H1 (cell line): Measurements from ENCODE around the gene PYY. TPM values are rescaled to one million over a fixed set of nuclear protein-coding genes. Genes with fewer than 3 reads are reported as not detected.

Experiments
- polyA plus RNA-seq, 7 experiments: library from polyadenylated mRNA; depleted of rRNA in 3 of 7; stranded (reverse) in 5 of 7; unstranded in 2 of 7; fragments of >200 nt in 5 of 7; fragments of 200-250 nt in 2 of 7; gene quantifications; 1 replicate in 5 of 7; 2 replicates in 1 of 7; 4 replicates in 1 of 7; pipeline versions ENCODE4 v1.2.1 to v1.2.3, GENCODE V29; 2011 to 2013; ENCODE audit warnings: missing spikeins in 2 of 7, mixed read lengths in 2 of 7
- total RNA-seq: library from RNA; stranded (reverse); fragmentation: NEBNext Ultra II Directional; extraction: Animal tissue kit (Norgen Biotek cat#: 25700); gene quantifications from 2 replicates; pipeline ENCODE4 v1.2.1, GENCODE V29; 2021

Gene PYY
- total and polyA plus RNA-seq, 2 of the 8 experiments (the other 6 are each of a cell fraction or from before 2014, with no cell fraction given): 0.93 to 3.4 TPM

Other genes with a start within 250 kb of the PYY start
- not detected in 2 replicates for gene SOST, start 195.1 kb downstream of the PYY start, total RNA-seq
- 0.08 and 0.25 TPM in 2 replicates for gene SOST, start 195.1 kb downstream of the PYY start, polyA plus RNA-seq (2011; rRNA removed)
- 21.2 and 21.4 TPM in 2 replicates for gene DUSP3, start 175.0 kb downstream of the PYY start, total RNA-seq
- 15.1 and 19.9 TPM in 2 replicates for gene DUSP3, start 175.0 kb downstream of the PYY start, polyA plus RNA-seq (2011; rRNA removed)
- gene CFAP97D1, start 173.5 kb downstream of the PYY start, total RNA-seq: 0.07 TPM in 1 of 2 replicates, not detected in the other
- gene CFAP97D1, start 173.5 kb downstream of the PYY start, polyA plus RNA-seq (2011; rRNA removed): 0.02 and 0.03 TPM in 2 replicates
- gene MPP3, start 120.8 kb downstream of the PYY start, total RNA-seq: 5.5 and 6.1 TPM in 2 replicates
- gene MPP3, start 120.8 kb downstream of the PYY start, polyA plus RNA-seq (2011; rRNA removed): 3.1 and 3.8 TPM in 2 replicates
- gene CD300LG, start 106.8 kb downstream of the PYY start, total RNA-seq: not detected in 2 replicates
- 0.06 and 0.14 TPM in 2 replicates for gene CD300LG, start 106.8 kb downstream of the PYY start, polyA plus RNA-seq (2011; rRNA removed)
- gene MPP2, start 46.4 kb downstream of the PYY start, total RNA-seq: 30.9 and 31.6 TPM in 2 replicates
- gene MPP2, start 46.4 kb downstream of the PYY start, polyA plus RNA-seq (2011; rRNA removed): 33.5 and 34.1 TPM in 2 replicates
- not detected in 2 replicates for gene PPY, start 11.5 kb downstream of the PYY start, total RNA-seq
- 0.26 TPM in 1 of 2 replicates, not detected in the other for gene PPY, start 11.5 kb downstream of the PYY start, polyA plus RNA-seq (2011; rRNA removed)
- gene NAGS, start 50.7 kb upstream of the PYY start, total RNA-seq: 5.1 TPM in 2 replicates
- 4.0 and 4.4 TPM in 2 replicates for gene NAGS, start 50.7 kb upstream of the PYY start, polyA plus RNA-seq (2011; rRNA removed)
- gene TMEM101, start 61.0 kb upstream of the PYY start, total RNA-seq: 16.1 and 20.9 TPM in 2 replicates
- gene TMEM101, start 61.0 kb upstream of the PYY start, polyA plus RNA-seq (2011; rRNA removed): 44.7 and 55.6 TPM in 2 replicates
- 118 and 142 TPM in 2 replicates for gene LSM12, start 112.7 kb upstream of the PYY start, total RNA-seq
- 51.6 and 69.8 TPM in 2 replicates for gene LSM12, start 112.7 kb upstream of the PYY start, polyA plus RNA-seq (2011; rRNA removed)
- gene G6PC3, start 116.8 kb upstream of the PYY start, total RNA-seq: 104 and 114 TPM in 2 replicates
- 343 and 436 TPM in 2 replicates for gene G6PC3, start 116.8 kb upstream of the PYY start, polyA plus RNA-seq (2011; rRNA removed)
- gene HDAC5, start 169.7 kb upstream of the PYY start, total RNA-seq: 48.5 and 54.0 TPM in 2 replicates
- gene HDAC5, start 169.7 kb upstream of the PYY start, polyA plus RNA-seq (2011; rRNA removed): 54.4 and 79.2 TPM in 2 replicates
- gene HROB, start 188.0 kb upstream of the PYY start, total RNA-seq: 18.8 and 19.4 TPM in 2 replicates
- gene HROB, start 188.0 kb upstream of the PYY start, polyA plus RNA-seq (2011; rRNA removed): 21.6 and 24.1 TPM in 2 replicates
- gene ASB16, start 216.8 kb upstream of the PYY start, total RNA-seq: 0.19 TPM in 1 of 2 replicates, not detected in the other
- 0.05 and 0.09 TPM in 2 replicates for gene ASB16, start 216.8 kb upstream of the PYY start, polyA plus RNA-seq (2011; rRNA removed)
- 15.7 and 18.5 TPM in 2 replicates for gene TMUB2, start 233.0 kb upstream of the PYY start, total RNA-seq
- 30.5 and 34.7 TPM in 2 replicates for gene TMUB2, start 233.0 kb upstream of the PYY start, polyA plus RNA-seq (2011; rRNA removed)
- gene ATXN7L3, start 245.9 kb upstream of the PYY start, total RNA-seq: 103 and 106 TPM in 2 replicates
- gene ATXN7L3, start 245.9 kb upstream of the PYY start, polyA plus RNA-seq (2011; rRNA removed): 53.7 and 72.5 TPM in 2 replicates